Activated CD4-positive, alpha-beta T cell treated with anti-CD3 and anti-CD28 coated beads, Interleukin-2, amount 10 ng/mL, durations not matched to agents 7 days and 5 days (primary cell): ENCODE data around the gene OLFM1. TPM values are rescaled to one million over a fixed set of nuclear protein-coding genes. Genes with fewer than 3 reads are reported as not detected.

Source experiments
- CTCF ChIA-PET: fragments of 350-600 bp; sonication (Branson Sonifier 250); formaldehyde crosslinking; loops from one replicate; lab custom pipeline; 2021; ENCODE audit warnings: antibody characterized with exemption; lab: Charles Lee
- POLR2A ChIA-PET: fragments of 350-600 bp; sonication (Branson Sonifier 250); formaldehyde crosslinking; loops from one replicate; lab custom pipeline; 2021; ENCODE audit warnings: antibody characterized with exemption; lab: Charles Lee
- DNase-seq: peaks from one replicate; pipeline ENCODE4 v3.0.0-alpha.2; 2020
- H3K27ac Mint-ChIP-seq: one replicate; pipeline ENCODE4 v1.8.0; 2021; ENCODE audit warnings: mild to moderate bottlenecking, moderate library complexity, mixed read lengths
- H3K27me3 Mint-ChIP-seq: one replicate; pipeline ENCODE4 v1.8.0; 2021; ENCODE audit warnings: mixed read lengths
- H3K36me3 Mint-ChIP-seq: one replicate; pipeline ENCODE4 v1.8.0; 2021; ENCODE audit warnings: low read depth, mixed read lengths
- H3K4me1 Mint-ChIP-seq: one replicate; pipeline ENCODE4 v1.8.0; 2021; ENCODE audit warnings: mixed read lengths
- H3K4me3 Mint-ChIP-seq: one replicate; pipeline ENCODE4 v1.8.0; 2021; ENCODE audit warnings: mild to moderate bottlenecking, moderate library complexity, mixed read lengths
- H3K9me3 Mint-ChIP-seq: one replicate; pipeline ENCODE4 v1.8.0; 2021; ENCODE audit warnings: mixed read lengths
- total RNA-seq, 2 experiments: library from RNA; stranded (reverse); gene quantifications; one replicate each; pipeline ENCODE4 v1.2.3, GENCODE V29; 2021

The OLFM1 gene
- total RNA-seq, 2 experiments from 2014 or later = not detected

GRCh38 chr9:135091545-135091944 is 4.1 kb downstream of the OLFM1 start:
- CTCF ChIA-PET = no interaction called here
- no peak overlapping the region for H3K4me3 Mint-ChIP-seq
- peaks cover 5% of the 10 kb centered on the region for H3K9me3 Mint-ChIP-seq
- no peak for DNase-seq
- H3K27me3 Mint-ChIP-seq = peaks cover 27% of the 10 kb centered on the region
- H3K36me3 Mint-ChIP-seq = no peaks in the 10 kb centered on the region
- POLR2A ChIA-PET = no interaction called here
- no peaks in the 10 kb centered on the region for H3K4me1 Mint-ChIP-seq
- no peak overlapping the region for H3K27ac Mint-ChIP-seq

GRCh38 chr9:135093111-135093510 is 5.6 kb downstream of the OLFM1 start:
- Mint-ChIP-seq H3K27ac (no peak overlapping the region), H3K4me3 (no peak overlapping the region), H3K9me3 (peaks cover 5% of the 10 kb centered on the region), H3K36me3 (no peaks in the 10 kb centered on the region), H3K27me3 (peaks cover 24% of the 10 kb centered on the region), H3K4me1 (no peaks in the 10 kb centered on the region)
- POLR2A ChIA-PET = no interaction called here
- DNase-seq = no peak
- CTCF ChIA-PET = no interaction called here

GRCh38 chr9:135093911-135094584 is 6.6 kb downstream of the OLFM1 start:
- Mint-ChIP-seq H3K36me3 (no peaks in the 10 kb centered on the region), H3K4me3 (no peak overlapping the region), H3K4me1 (no peaks in the 10 kb centered on the region), H3K27ac (no peak overlapping the region), H3K27me3 (peaks cover 18% of the 10 kb centered on the region), H3K9me3 (peaks cover 5% of the 10 kb centered on the region)
- POLR2A ChIA-PET = no interaction called here
- DNase-seq = no peak
- CTCF ChIA-PET = no interaction called here

GRCh38 chr9:135095470-135096407 is 8.3 kb downstream of the OLFM1 start:
- ChIA-PET CTCF (no interaction called here), POLR2A (no interaction called here)
- Mint-ChIP-seq H3K4me1 (no peaks in the 10 kb centered on the region), H3K9me3 (peaks cover 5% of the 10 kb centered on the region), H3K36me3 (no peaks in the 10 kb centered on the region), H3K4me3 (no peak overlapping the region), H3K27ac (no peak overlapping the region), H3K27me3 (peaks cover 5% of the 10 kb centered on the region)
- DNase-seq = no peak

GRCh38 chr9:135096408-135096895 is 9.0 kb downstream of the OLFM1 start:
- no peak for DNase-seq
- Mint-ChIP-seq H3K27ac (no peak overlapping the region), H3K4me1 (no peaks in the 10 kb centered on the region), H3K27me3 (peaks cover 3% of the 10 kb centered on the region), H3K4me3 (no peak overlapping the region), H3K9me3 (peaks cover 3% of the 10 kb centered on the region), H3K36me3 (no peaks in the 10 kb centered on the region)
- POLR2A ChIA-PET = no interaction called here
- CTCF ChIA-PET = no interaction called here

- Mint-ChIP-seq H3K4me1 (no peaks in the 10 kb centered on the region), H3K9me3 (no peaks in the 10 kb centered on the region), H3K27me3 (no peaks in the 10 kb centered on the region), H3K4me3 (no peak overlapping the region), H3K27ac (no peak overlapping the region), H3K36me3 (no peaks in the 10 kb centered on the region)
- CTCF ChIA-PET = no interaction called here
- POLR2A ChIA-PET = no interaction called here
- peak; percentile 19 for DNase-seq
These were observed 11.1 kb downstream of the OLFM1 start for GRCh38 chr9:135098400-135099105.

- no peak for DNase-seq
- ChIA-PET CTCF (no interaction called here), POLR2A (no interaction called here)
- H3K27me3 Mint-ChIP-seq = peaks cover 2% of the 10 kb centered on the region
- no peak overlapping the region for H3K4me3 Mint-ChIP-seq
- no peaks in the 10 kb centered on the region for H3K4me1 Mint-ChIP-seq
- no peaks in the 10 kb centered on the region for H3K9me3 Mint-ChIP-seq
- H3K27ac Mint-ChIP-seq = no peak overlapping the region
- H3K36me3 Mint-ChIP-seq = no peaks in the 10 kb centered on the region
These were observed 12.1 kb downstream of the OLFM1 start for GRCh38 chr9:135099574-135099973.

- ChIA-PET CTCF (no interaction called here), POLR2A (no interaction called here)
- no peaks in the 10 kb centered on the region for H3K9me3 Mint-ChIP-seq
- no peaks in the 10 kb centered on the region for H3K36me3 Mint-ChIP-seq
- no peak overlapping the region for H3K27ac Mint-ChIP-seq
- DNase-seq = no peak
- H3K27me3 Mint-ChIP-seq = peaks cover 2% of the 10 kb centered on the region
- no peak overlapping the region for H3K4me3 Mint-ChIP-seq
- H3K4me1 Mint-ChIP-seq = no peaks in the 10 kb centered on the region
These were observed 12.8 kb downstream of the OLFM1 start for GRCh38 chr9:135100241-135100681.

GRCh38 chr9:135100725-135101410 is 13.4 kb downstream of the OLFM1 start:
- no peak overlapping the region for H3K27ac Mint-ChIP-seq
- no peak overlapping the region for H3K4me3 Mint-ChIP-seq
- no peaks in the 10 kb centered on the region for H3K4me1 Mint-ChIP-seq
- H3K36me3 Mint-ChIP-seq = no peaks in the 10 kb centered on the region
- POLR2A ChIA-PET = no interaction called here
- H3K27me3 Mint-ChIP-seq = peaks cover 2% of the 10 kb centered on the region
- H3K9me3 Mint-ChIP-seq = no peaks in the 10 kb centered on the region
- CTCF ChIA-PET = no interaction called here
- DNase-seq = no peak

- Mint-ChIP-seq H3K4me1 (no peaks in the 10 kb centered on the region), H3K36me3 (no peaks in the 10 kb centered on the region), H3K27me3 (peaks cover 2% of the 10 kb centered on the region), H3K9me3 (no peaks in the 10 kb centered on the region), H3K27ac (no peak overlapping the region), H3K4me3 (no peak overlapping the region)
- CTCF ChIA-PET = no interaction called here
- no peak for DNase-seq
- POLR2A ChIA-PET = no interaction called here
These were observed 14.0 kb downstream of the OLFM1 start for GRCh38 chr9:135101486-135101885.

GRCh38 chr9:135101926-135102325 is 14.5 kb downstream of the OLFM1 start:
- Mint-ChIP-seq H3K4me1 (no peaks in the 10 kb centered on the region), H3K9me3 (no peaks in the 10 kb centered on the region), H3K27ac (no peak overlapping the region), H3K36me3 (no peaks in the 10 kb centered on the region), H3K4me3 (no peak overlapping the region), H3K27me3 (peaks cover 2% of the 10 kb centered on the region)
- no peak for DNase-seq
- POLR2A ChIA-PET = no interaction called here
- CTCF ChIA-PET = no interaction called here

- POLR2A ChIA-PET = no interaction called here
- H3K27ac Mint-ChIP-seq = no peak overlapping the region
These were observed 14.9 kb downstream of the OLFM1 start for GRCh38 chr9:135102331-135102730.

More at GRCh38 chr9:135102331-135102730, 14.9 kb downstream of the OLFM1 start:
- H3K4me1 Mint-ChIP-seq = no peaks in the 10 kb centered on the region
- H3K36me3 Mint-ChIP-seq = no peaks in the 10 kb centered on the region
- H3K4me3 Mint-ChIP-seq = no peak overlapping the region
- peaks cover 2% of the 10 kb centered on the region for H3K27me3 Mint-ChIP-seq
- no peaks in the 10 kb centered on the region for H3K9me3 Mint-ChIP-seq
- CTCF ChIA-PET = no interaction called here
- no peak for DNase-seq
